HCT116 (cell line): ENCODE results near the gene RXFP4. TPM values are rescaled to one million over a fixed set of nuclear protein-coding genes. Genes with fewer than 3 reads are reported as not detected.

ENCODE experiments used
- ATAC-seq: fragments of 200-7000 bp; cut with Tn5 transposase; 2 replicates; pipeline ENCODE4 v1.9.1; 2020; ENCODE audit warnings: mild to moderate bottlenecking, moderate library complexity
- BruUV-seq: library from RNA; stranded (reverse); fragments of 400-500 nt; replicated peaks from 2 replicates; lab custom pipeline; 2021; lab: Mats Ljungman, UMichigan
- CTCF ChIA-PET: fragments of 300-600 bp; sonication (Branson Sonifier 250); formaldehyde crosslinking; loops from one replicate; lab custom pipeline; 2021; ENCODE audit warnings: antibody characterized with exemption; lab: Charles Lee
- POLR2A ChIA-PET: fragments of 300-600, 350-600 bp; sonication (Branson Sonifier 250); formaldehyde crosslinking; loops from one replicate; lab custom pipeline; 2021; ENCODE audit warnings: antibody characterized with exemption; lab: Charles Lee
- RAD21 ChIA-PET, 2 experiments: fragments of 300-600 bp; sonication (Branson Sonifier 250); formaldehyde crosslinking; loops; one replicate each; lab custom pipeline; 2023; ENCODE audit warnings: low total read pairs in 2 of 2; ENCODE audit not compliant: uncharacterized antibody in 2 of 2, unreplicated experiment in 2 of 2, low non-redundant PET in 1 of 2; lab: Charles Lee
- DNase-seq: peaks from one replicate; pipeline ENCODE4 v3.0.0-alpha.2; 2010; ENCODE audit warnings: low read depth, low spot score
- H2AFZ ChIP-seq: fragments of 200-600 bp; shearing (Covaris generic), sonication (generic); 2 replicates; pipeline ENCODE4 v1.6.1; 2017; ENCODE audit warnings: low read depth, mixed run types, mixed read lengths, antibody characterized with exemption, low read length; ENCODE audit not compliant: poor library complexity, severe bottlenecking
- H3K27ac ChIP-seq: 2 replicates; pipeline ENCODE4 v1.5.1; 2012; ENCODE audit warnings: low read depth, low read length
- H3K27me3 ChIP-seq: fragments of 200-600 bp; sonication (generic); 2 replicates; pipeline ENCODE4 v1.6.1; 2016; ENCODE audit warnings: mixed run types, low read length, mixed read lengths; ENCODE audit not compliant: insufficient read depth
- H3K36me3 ChIP-seq, 2 experiments: fragments of 200-500 bp in 1 of 2; fragments of 200-600 bp in 1 of 2; sonication (Bioruptor generic) in 1 of 2; sonication (generic) in 1 of 2; 2 replicates each; pipeline versions ENCODE4 v1.5.1 to v1.6.1; 2014 to 2016; ENCODE audit warnings: low read length in 2 of 2, inconsistent platforms in 1 of 2, mixed read lengths in 1 of 2, mixed run types in 1 of 2; ENCODE audit not compliant: insufficient read depth in 2 of 2, control insufficient read depth in 1 of 2
- H3K4me1 ChIP-seq, 2 experiments: fragments of 200-600 bp in 1 of 2; sonication (generic) in 1 of 2; 2 replicates each; pipeline versions ENCODE4 v1.5.1 to v1.6.1; 2012 to 2017; ENCODE audit warnings: low read length in 2 of 2, inconsistent platforms in 1 of 2, mild to moderate bottlenecking in 1 of 2, mixed read lengths in 1 of 2, mixed run types in 1 of 2, moderate library complexity in 1 of 2; ENCODE audit not compliant: insufficient read depth in 2 of 2, control insufficient read depth in 1 of 2
- H3K4me2 ChIP-seq: fragments of 200-600 bp; sonication (generic); 2 replicates; pipeline ENCODE4 v1.6.1; 2017; ENCODE audit warnings: mixed run types, low read length, mixed read lengths
- H3K4me3 ChIP-seq, 2 experiments: fragments of 200-600 bp in 1 of 2; sonication (generic) in 1 of 2; replicated peaks in 1 of 2; 2 replicates each; pipeline ENCODE4 v1.5.1; 2011 to 2016; ENCODE audit warnings: low read length in 2 of 2, control low read depth in 1 of 2, low read depth in 1 of 2, mild to moderate bottlenecking in 1 of 2, mixed read lengths in 1 of 2, mixed run types in 1 of 2
- H3K79me2 ChIP-seq: fragments of 200-600 bp; sonication (generic); 2 replicates; pipeline ENCODE4 v1.6.1; 2017; ENCODE audit warnings: mild to moderate bottlenecking, mixed run types, low read length, moderate library complexity, mixed read lengths; ENCODE audit not compliant: insufficient read depth
- H3K9ac ChIP-seq: fragments of 200-600 bp; sonication (generic); 2 replicates; pipeline ENCODE4 v1.6.1; 2016; ENCODE audit warnings: low read length, mixed read lengths
- H3K9me2 ChIP-seq: fragments of 200-600 bp; sonication (generic), shearing (Covaris generic); 2 replicates; pipeline ENCODE4 v1.6.1; 2017; ENCODE audit warnings: mixed run types, mild to moderate bottlenecking, moderate library complexity; ENCODE audit not compliant: insufficient read depth
- H3K9me3 ChIP-seq, 2 experiments: fragments of 200-500 bp in 1 of 2; fragments of 200-600 bp in 1 of 2; sonication (Bioruptor generic) in 1 of 2; sonication (generic) in 1 of 2; 2 replicates each; pipeline ENCODE4 v1.6.1; 2014 to 2017; ENCODE audit warnings: low read length in 2 of 2, mixed read lengths in 2 of 2, inconsistent platforms in 1 of 2, low read depth in 1 of 2, mild to moderate bottlenecking in 1 of 2, mixed run types in 1 of 2, moderate library complexity in 1 of 2; ENCODE audit not compliant: control insufficient read depth in 1 of 2, insufficient read depth in 1 of 2
- H4K20me1 ChIP-seq: fragments of 200-600 bp; sonication (generic), shearing (Covaris generic); 2 replicates; pipeline ENCODE4 v1.6.1; 2017; ENCODE audit warnings: mixed run types, mild to moderate bottlenecking, moderate library complexity; ENCODE audit not compliant: insufficient read depth
- CBX3 ChIP-seq: IDR thresholded peaks from 2 replicates; pipeline ENCODE4 v1.6.1; 2012; ENCODE audit warnings: low read depth
- EGR1 ChIP-seq: IDR thresholded peaks from 2 replicates; pipeline ENCODE4 v1.6.1; 2012; ENCODE audit warnings: low read depth
- ELF1 ChIP-seq: IDR thresholded peaks from 2 replicates; pipeline ENCODE4 v1.6.1; 2012; ENCODE audit warnings: low read depth, borderline replicate concordance
- EZH2 ChIP-seq: fragments of 200-600 bp; sonication (generic); IDR thresholded peaks from 2 replicates; pipeline ENCODE4 v1.6.1; 2017; ENCODE audit warnings: antibody characterized with exemption, mixed run types
- EZH2phosphoT487 ChIP-seq: fragments of 200-600 bp; IDR thresholded peaks from 2 replicates; pipeline ENCODE4 v1.6.1; 2018; ENCODE audit warnings: antibody characterized with exemption, borderline replicate concordance
- FOSL1 ChIP-seq: IDR thresholded peaks from 2 replicates; pipeline ENCODE4 v1.6.1; 2012; ENCODE audit warnings: low read depth
- JUND ChIP-seq: IDR thresholded peaks from 2 replicates; pipeline ENCODE4 v1.6.1; 2012
- RAD21 ChIP-seq: IDR thresholded peaks from 2 replicates; pipeline ENCODE4 v1.6.1; 2012; ENCODE audit warnings: low read depth, mild to moderate bottlenecking
- SIN3A ChIP-seq: IDR thresholded peaks from 2 replicates; pipeline ENCODE4 v1.6.1; 2012; ENCODE audit warnings: low read depth
- SP1 ChIP-seq: IDR thresholded peaks from 2 replicates; pipeline ENCODE4 v1.6.1; 2012; ENCODE audit warnings: low read depth
- SRF ChIP-seq: IDR thresholded peaks from 2 replicates; pipeline ENCODE4 v1.6.1; 2012; ENCODE audit warnings: low read depth
- TCF7L2 ChIP-seq: IDR thresholded peaks from 2 replicates; pipeline ENCODE4 v1.7.0; 2011; ENCODE audit warnings: borderline replicate concordance, inconsistent platforms; ENCODE audit not compliant: insufficient read depth, insufficient read length; ENCODE audit errors: extremely low read depth
- YY1 ChIP-seq: IDR thresholded peaks from 2 replicates; pipeline ENCODE4 v1.6.1; 2011; ENCODE audit warnings: low read length, low read depth, moderate library complexity, mild to moderate bottlenecking; ENCODE audit not compliant: insufficient replicate concordance; ENCODE audit errors: extremely low read depth
- ZNF274 ChIP-seq: fragments of 200-500 bp; sonication (Bioruptor generic); IDR thresholded peaks from 2 replicates; pipeline ENCODE4 v1.6.1; 2014; ENCODE audit warnings: mild to moderate bottlenecking, low read depth, low read length, inconsistent platforms
- intact Hi-C: fragments of 100-400 bp; cut with micrococcal nuclease; formaldehyde crosslinking; loops from 2 replicates; pipeline ENCODE4 v1.10.0; 2022
- total RNA-seq: library from RNA; stranded (reverse); gene quantifications from one replicate; pipeline ENCODE4 v1.2.1, GENCODE V29; 2021; ENCODE audit not compliant: unreplicated experiment
- TF ChIP-seq, protein P1 (sequence below): IDR thresholded peaks from 2 replicates; pipeline ENCODE4 v1.6.1; 2012; ENCODE audit warnings: low read depth
- TF ChIP-seq, protein P2 (sequence below): IDR thresholded peaks from 2 replicates; pipeline ENCODE4 v1.6.1; 2011; ENCODE audit warnings: mild to moderate bottlenecking, low read length, moderate library complexity; ENCODE audit not compliant: insufficient replicate concordance; ENCODE audit errors: extremely low read depth
- TF ChIP-seq, protein P3 (sequence below), 3 experiments: fragments of 200-600 bp in 1 of 3; sonication (generic) in 1 of 3; IDR thresholded peaks in 2 of 3; conservative IDR thresholded peaks in 1 of 3; 2 replicates each; pipeline ENCODE4 v1.5.1; 2012 to 2017; ENCODE audit warnings: low read depth in 2 of 3, low read length in 2 of 3, antibody characterized with exemption in 1 of 3, borderline replicate concordance in 1 of 3, control low read depth in 1 of 3, mild to moderate bottlenecking in 1 of 3, mixed read lengths in 1 of 3, mixed run types in 1 of 3, moderate library complexity in 1 of 3; ENCODE audit not compliant: insufficient read depth in 1 of 3
- TF ChIP-seq, protein P4 (sequence below): IDR thresholded peaks from 2 replicates; pipeline ENCODE4 v1.6.1; 2012

Gene RXFP4
- total RNA-seq, 1 experiment from 2014 or later, result 0.20 TPM

DNA sequence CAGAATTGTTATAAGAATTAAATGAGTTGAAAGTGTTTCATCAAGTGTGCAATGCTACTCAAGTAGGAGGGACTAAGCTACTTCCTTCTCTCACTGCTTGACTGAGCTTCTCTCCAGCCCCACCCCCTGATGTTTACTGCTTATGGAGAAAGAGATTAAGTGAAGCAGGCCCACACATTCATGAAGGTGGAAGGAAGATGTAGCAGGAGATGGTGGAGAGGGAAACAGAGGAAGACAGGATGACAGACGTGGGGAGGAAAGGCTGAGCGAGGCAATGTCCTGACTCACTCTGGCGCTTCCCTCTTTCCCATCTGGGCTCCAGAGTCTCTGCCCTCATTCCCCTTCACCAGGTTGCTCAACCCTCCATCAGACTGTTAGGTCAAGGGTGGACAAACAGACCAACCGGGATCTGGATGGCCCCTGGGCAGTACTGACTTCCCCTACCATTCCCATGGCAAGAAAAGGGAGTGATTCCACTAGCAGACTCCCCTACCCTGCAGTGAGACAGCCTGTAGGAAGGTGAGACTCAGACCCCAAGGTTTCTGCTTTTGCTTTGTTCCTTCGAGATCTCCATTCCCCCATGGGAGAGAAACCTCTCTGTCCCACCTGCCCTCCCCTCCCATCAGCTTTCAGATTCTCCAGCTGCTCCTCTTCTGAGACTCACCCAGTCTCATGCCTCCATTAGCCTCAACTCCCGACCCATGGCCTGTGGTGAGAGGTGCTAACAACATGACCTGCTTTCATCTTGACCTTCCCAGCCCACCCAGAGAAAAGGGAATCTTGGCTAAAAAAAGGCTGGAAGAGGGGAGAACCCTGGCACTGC is 40.0 kb downstream of the RXFP4 start:
- Histone ChIP-seq H3K4me2 (no peak overlapping the region), H2AFZ (no peak overlapping the region), H3K36me3 (no peaks in the 10 kb centered on the region), H3K79me2 (peaks cover 26% of the 10 kb centered on the region), H3K9me3 (no peaks in the 10 kb centered on the region), H3K4me3 (no peak overlapping the region), H3K9ac (no peak overlapping the region), H3K9me2 (no peaks in the 10 kb centered on the region), H3K27me3 (no peaks in the 10 kb centered on the region), H3K4me1 (peaks cover 39 to 55% of the 10 kb centered on the region in 2 experiments), H3K27ac (no peak overlapping the region), H4K20me1 (no peaks in the 10 kb centered on the region)
- ChIA-PET POLR2A (interaction anchor here (0.8 to 2.0 kb wide), 5 partner anchors 8 to 47 kb away, joined by 3 to 12 read pairs (median 4); partner anchors contain the start of gene KHDC4), RAD21 (no interaction called here), CTCF (interaction anchor here (1.6 to 2.6 kb wide), 3 partner anchors 8 to 85 kb away, joined by 4 to 15 read pairs (median 5); no protein-coding TSS in a partner anchor)
- BruUV-seq, result no TSS peak
- ATAC-seq (no peak), DNase-seq (no peak)
- no peak for TF ChIP-seq ZNF274
- no peak for TF ChIP-seq SP1
- TF ChIP-seq, protein P1, sequence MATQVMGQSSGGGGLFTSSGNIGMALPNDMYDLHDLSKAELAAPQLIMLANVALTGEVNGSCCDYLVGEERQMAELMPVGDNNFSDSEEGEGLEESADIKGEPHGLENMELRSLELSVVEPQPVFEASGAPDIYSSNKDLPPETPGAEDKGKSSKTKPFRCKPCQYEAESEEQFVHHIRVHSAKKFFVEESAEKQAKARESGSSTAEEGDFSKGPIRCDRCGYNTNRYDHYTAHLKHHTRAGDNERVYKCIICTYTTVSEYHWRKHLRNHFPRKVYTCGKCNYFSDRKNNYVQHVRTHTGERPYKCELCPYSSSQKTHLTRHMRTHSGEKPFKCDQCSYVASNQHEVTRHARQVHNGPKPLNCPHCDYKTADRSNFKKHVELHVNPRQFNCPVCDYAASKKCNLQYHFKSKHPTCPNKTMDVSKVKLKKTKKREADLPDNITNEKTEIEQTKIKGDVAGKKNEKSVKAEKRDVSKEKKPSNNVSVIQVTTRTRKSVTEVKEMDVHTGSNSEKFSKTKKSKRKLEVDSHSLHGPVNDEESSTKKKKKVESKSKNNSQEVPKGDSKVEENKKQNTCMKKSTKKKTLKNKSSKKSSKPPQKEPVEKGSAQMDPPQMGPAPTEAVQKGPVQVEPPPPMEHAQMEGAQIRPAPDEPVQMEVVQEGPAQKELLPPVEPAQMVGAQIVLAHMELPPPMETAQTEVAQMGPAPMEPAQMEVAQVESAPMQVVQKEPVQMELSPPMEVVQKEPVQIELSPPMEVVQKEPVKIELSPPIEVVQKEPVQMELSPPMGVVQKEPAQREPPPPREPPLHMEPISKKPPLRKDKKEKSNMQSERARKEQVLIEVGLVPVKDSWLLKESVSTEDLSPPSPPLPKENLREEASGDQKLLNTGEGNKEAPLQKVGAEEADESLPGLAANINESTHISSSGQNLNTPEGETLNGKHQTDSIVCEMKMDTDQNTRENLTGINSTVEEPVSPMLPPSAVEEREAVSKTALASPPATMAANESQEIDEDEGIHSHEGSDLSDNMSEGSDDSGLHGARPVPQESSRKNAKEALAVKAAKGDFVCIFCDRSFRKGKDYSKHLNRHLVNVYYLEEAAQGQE, result no peak
- TF ChIP-seq, protein P2, sequence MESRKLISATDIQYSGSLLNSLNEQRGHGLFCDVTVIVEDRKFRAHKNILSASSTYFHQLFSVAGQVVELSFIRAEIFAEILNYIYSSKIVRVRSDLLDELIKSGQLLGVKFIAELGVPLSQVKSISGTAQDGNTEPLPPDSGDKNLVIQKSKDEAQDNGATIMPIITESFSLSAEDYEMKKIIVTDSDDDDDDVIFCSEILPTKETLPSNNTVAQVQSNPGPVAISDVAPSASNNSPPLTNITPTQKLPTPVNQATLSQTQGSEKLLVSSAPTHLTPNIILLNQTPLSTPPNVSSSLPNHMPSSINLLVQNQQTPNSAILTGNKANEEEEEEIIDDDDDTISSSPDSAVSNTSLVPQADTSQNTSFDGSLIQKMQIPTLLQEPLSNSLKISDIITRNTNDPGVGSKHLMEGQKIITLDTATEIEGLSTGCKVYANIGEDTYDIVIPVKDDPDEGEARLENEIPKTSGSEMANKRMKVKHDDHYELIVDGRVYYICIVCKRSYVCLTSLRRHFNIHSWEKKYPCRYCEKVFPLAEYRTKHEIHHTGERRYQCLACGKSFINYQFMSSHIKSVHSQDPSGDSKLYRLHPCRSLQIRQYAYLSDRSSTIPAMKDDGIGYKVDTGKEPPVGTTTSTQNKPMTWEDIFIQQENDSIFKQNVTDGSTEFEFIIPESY, result no peak
- TF ChIP-seq JUND, result no peak
- TF ChIP-seq EZH2, result no peak
- TF ChIP-seq EGR1, result no peak
- TF ChIP-seq SIN3A, result no peak
- TF ChIP-seq YY1, result no peak
- TF ChIP-seq CBX3, result no peak
- no peak for TF ChIP-seq RAD21
- no peak for TF ChIP-seq SRF
- TF ChIP-seq EZH2phosphoT487, result no peak
- no peak for TF ChIP-seq TCF7L2
- TF ChIP-seq FOSL1, result no peak
- TF ChIP-seq, protein P3, sequence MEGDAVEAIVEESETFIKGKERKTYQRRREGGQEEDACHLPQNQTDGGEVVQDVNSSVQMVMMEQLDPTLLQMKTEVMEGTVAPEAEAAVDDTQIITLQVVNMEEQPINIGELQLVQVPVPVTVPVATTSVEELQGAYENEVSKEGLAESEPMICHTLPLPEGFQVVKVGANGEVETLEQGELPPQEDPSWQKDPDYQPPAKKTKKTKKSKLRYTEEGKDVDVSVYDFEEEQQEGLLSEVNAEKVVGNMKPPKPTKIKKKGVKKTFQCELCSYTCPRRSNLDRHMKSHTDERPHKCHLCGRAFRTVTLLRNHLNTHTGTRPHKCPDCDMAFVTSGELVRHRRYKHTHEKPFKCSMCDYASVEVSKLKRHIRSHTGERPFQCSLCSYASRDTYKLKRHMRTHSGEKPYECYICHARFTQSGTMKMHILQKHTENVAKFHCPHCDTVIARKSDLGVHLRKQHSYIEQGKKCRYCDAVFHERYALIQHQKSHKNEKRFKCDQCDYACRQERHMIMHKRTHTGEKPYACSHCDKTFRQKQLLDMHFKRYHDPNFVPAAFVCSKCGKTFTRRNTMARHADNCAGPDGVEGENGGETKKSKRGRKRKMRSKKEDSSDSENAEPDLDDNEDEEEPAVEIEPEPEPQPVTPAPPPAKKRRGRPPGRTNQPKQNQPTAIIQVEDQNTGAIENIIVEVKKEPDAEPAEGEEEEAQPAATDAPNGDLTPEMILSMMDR (IDR thresholded peaks at IDR 0.05 in 2 of 3, conservative IDR thresholded peaks at IDR 0.05 in 1 of 3; ENCODE audit: borderline replicate concordance in 1 of 3, insufficient read depth in 1 of 3, low read depth in 2 of 3, low read length in 2 of 3), result no peak
- TF ChIP-seq ELF1, result no peak
- TF ChIP-seq, protein P4, sequence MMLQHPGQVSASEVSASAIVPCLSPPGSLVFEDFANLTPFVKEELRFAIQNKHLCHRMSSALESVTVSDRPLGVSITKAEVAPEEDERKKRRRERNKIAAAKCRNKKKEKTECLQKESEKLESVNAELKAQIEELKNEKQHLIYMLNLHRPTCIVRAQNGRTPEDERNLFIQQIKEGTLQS, result no peak
- intact Hi-C loops, result no loop called here
